GM21360 (cell line): Measurements from ENCODE around the gene CAMK1D.
"Not testable (repeated sequence)": the region's sequence is repeated elsewhere in the genome, so short reads cannot be mapped to it uniquely, and the experiment has no call there.

Source experiments
- ATAC-seq: cut with Tn5 transposase; IDR thresholded peaks from one replicate; pipeline ENCODE4 v1.9.1; 2021; ENCODE audit warnings: mild to moderate bottlenecking, moderate library complexity; ENCODE audit not compliant: unreplicated experiment

CAMK1D gene

GRCh38 chr10:12423896-12424295 is 74.5 kb downstream of the CAMK1D start:
- no peak for ATAC-seq

- ATAC-seq, result no peak
These were observed 77.9 kb downstream of the CAMK1D start for GRCh38 chr10:12427276-12427675.

GRCh38 chr10:12428447-12429135 is 79.2 kb downstream of the CAMK1D start:
- no peak for ATAC-seq

GRCh38 chr10:12430406-12430982 is 81.1 kb downstream of the CAMK1D start:
- ATAC-seq, result no peak

- ATAC-seq, result no peak
These were observed 82.1 kb downstream of the CAMK1D start for GRCh38 chr10:12431151-12432101.

GRCh38 chr10:12432402-12433189 is 83.2 kb downstream of the CAMK1D start:
- ATAC-seq, result no peak

- ATAC-seq, result no peak
These were observed 84.9 kb downstream of the CAMK1D start for GRCh38 chr10:12434277-12434676.

GRCh38 chr10:12434677-12435076 is 85.3 kb downstream of the CAMK1D start:
- not testable (repeated sequence) for ATAC-seq

GRCh38 chr10:12435348-12435747 is 86.0 kb downstream of the CAMK1D start:
- ATAC-seq, result no peak

GRCh38 chr10:12438919-12439692 is 89.8 kb downstream of the CAMK1D start:
- ATAC-seq, result no peak

- not testable (repeated sequence) for ATAC-seq
These were observed 90.4 kb downstream of the CAMK1D start for GRCh38 chr10:12439767-12440166.

- ATAC-seq, result no peak
These were observed 93.7 kb downstream of the CAMK1D start for GRCh38 chr10:12443026-12443425.

GRCh38 chr10:12444981-12445700 is 95.8 kb downstream of the CAMK1D start:
- ATAC-seq, result no peak

GRCh38 chr10:12445701-12446334 is 96.5 kb downstream of the CAMK1D start:
- no peak for ATAC-seq

GRCh38 chr10:12448340-12448728 is 99.0 kb downstream of the CAMK1D start:
- ATAC-seq, result no peak

- peak; percentile 79 for ATAC-seq
These were observed 99.5 kb downstream of the CAMK1D start for GRCh38 chr10:12448729-12449391.

GRCh38 chr10:12455318-12455717 is 106.0 kb downstream of the CAMK1D start:
- no peak for ATAC-seq

- no peak for ATAC-seq
These were observed 106.4 kb downstream of the CAMK1D start for GRCh38 chr10:12455766-12456165.
